SK-N-MC (cell line): Measurements from ENCODE around the gene CYP51A1.

Source experiments
- EZH2 ChIP-seq: fragments of 200-600 bp; sonication (generic); IDR thresholded peaks from one replicate; pipeline ENCODE4 v1.6.1; 2017; ENCODE audit warnings: antibody characterized with exemption
- POLR2AphosphoS5 ChIP-seq: IDR thresholded peaks from 2 replicates; pipeline ENCODE4 v1.6.1; 2012; ENCODE audit warnings: mild to moderate bottlenecking, low read depth, low read length, borderline replicate concordance

DNA sequence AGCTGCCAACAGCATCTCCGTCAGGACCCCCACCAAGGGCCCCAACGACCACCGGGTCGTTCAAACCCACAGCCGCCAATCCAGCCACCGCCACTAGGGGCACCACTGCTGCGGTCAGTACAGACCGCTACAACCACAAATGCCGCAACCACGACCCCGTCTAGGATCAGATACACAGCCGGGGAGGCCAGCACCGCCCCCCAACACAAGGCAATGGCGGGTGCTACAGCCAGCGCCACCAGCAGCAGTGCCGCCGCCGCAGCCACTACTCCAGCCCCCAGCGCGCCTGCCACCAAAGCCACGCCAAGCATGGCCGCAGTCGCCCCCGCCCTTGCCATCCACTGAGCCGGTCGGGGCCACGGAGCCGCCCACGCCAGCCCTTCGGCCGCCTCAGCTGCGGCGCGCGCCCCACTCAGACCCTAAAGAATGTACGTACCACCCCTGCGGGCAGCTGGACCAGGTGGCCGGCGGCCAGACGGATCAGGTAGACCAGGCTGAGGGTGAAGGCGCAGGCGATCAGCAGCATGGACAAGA lies 473 bp downstream of the CYP51A1 start:
- no peak for TF ChIP-seq POLR2AphosphoS5
- TF ChIP-seq EZH2, result no peak
